HG02840 (cell line): ENCODE data around the gene KCNC1.

ENCODE experiments used
- ATAC-seq: cut with Tn5 transposase; IDR thresholded peaks from one replicate; pipeline ENCODE4 v1.9.1; 2021; ENCODE audit warnings: mild to moderate bottlenecking, moderate library complexity, moderate number of reproducible peaks; ENCODE audit not compliant: unreplicated experiment, low FRiP score

KCNC1 gene

GRCh38 chr11:17771841-17772401 lies 37.3 kb downstream of the KCNC1 start:
- no peak for ATAC-seq

- ATAC-seq: no peak
These were observed 38.4 kb downstream of the KCNC1 start for GRCh38 chr11:17772704-17773600.

- ATAC-seq: no peak
These were observed 39.1 kb downstream of the KCNC1 start for GRCh38 chr11:17773674-17774073.

- ATAC-seq: no peak
These were observed 39.9 kb downstream of the KCNC1 start for GRCh38 chr11:17774232-17775034.

- ATAC-seq: no peak
These were observed 40.4 kb downstream of the KCNC1 start for GRCh38 chr11:17775035-17775348.

- no peak for ATAC-seq
These were observed 41.1 kb downstream of the KCNC1 start for GRCh38 chr11:17775507-17776211.

GRCh38 chr11:17776212-17776875 lies 41.8 kb downstream of the KCNC1 start:
- no peak for ATAC-seq

- no peak for ATAC-seq
These were observed 42.6 kb downstream of the KCNC1 start for GRCh38 chr11:17777086-17777737.

- no peak for ATAC-seq
These were observed 43.1 kb downstream of the KCNC1 start for GRCh38 chr11:17777738-17778091.

- no peak for ATAC-seq
These were observed 43.8 kb downstream of the KCNC1 start for GRCh38 chr11:17778352-17778751.

- no peak for ATAC-seq
These were observed 44.6 kb downstream of the KCNC1 start for GRCh38 chr11:17778956-17779860.

GRCh38 chr11:17779861-17780594 lies 45.4 kb downstream of the KCNC1 start:
- no peak for ATAC-seq

GRCh38 chr11:17780668-17781067 lies 46.1 kb downstream of the KCNC1 start:
- ATAC-seq: no peak

GRCh38 chr11:17781221-17781620 lies 46.6 kb downstream of the KCNC1 start:
- ATAC-seq: no peak

- ATAC-seq: no peak
These were observed 47.0 kb downstream of the KCNC1 start for GRCh38 chr11:17781626-17782025.

- no peak for ATAC-seq
These were observed 47.6 kb downstream of the KCNC1 start for GRCh38 chr11:17782145-17782544.

- no peak for ATAC-seq
These were observed 48.2 kb downstream of the KCNC1 start for GRCh38 chr11:17782603-17783337.
